AG04449 (cell line): ENCODE results near the gene RBPJL.

Source experiments
- CTCF ChIA-PET: fragments of 350-600 bp; formaldehyde crosslinking; extraction: SDS; loops from one replicate; lab custom pipeline; 2021; ENCODE audit warnings: antibody characterized with exemption; lab: Yijun Ruan, JAX
- POLR2A ChIA-PET: fragments of 400-600, 350-600 bp; formaldehyde crosslinking; extraction: SDS; loops from one replicate; lab custom pipeline; 2020; ENCODE audit warnings: antibody characterized with exemption, inconsistent platforms; lab: Yijun Ruan, JAX
- DNase-seq: peaks from one replicate; pipeline ENCODE4 v3.0.0-alpha.2; 2010; ENCODE audit warnings: low read depth, low spot score
- H3K4me3 ChIP-seq: 2 replicates; pipeline ENCODE4 v1.5.1; 2011; ENCODE audit warnings: low read depth, mild to moderate bottlenecking, control low read depth, low read length
- TF ChIP-seq, protein P1 (sequence below): IDR thresholded peaks from one replicate; pipeline ENCODE4 v1.5.1; 2011; ENCODE audit warnings: mild to moderate bottlenecking, moderate library complexity, low read length, control low read depth, inconsistent platforms; ENCODE audit not compliant: insufficient read depth; ENCODE audit errors: missing control alignments

RBPJL gene

DNA sequence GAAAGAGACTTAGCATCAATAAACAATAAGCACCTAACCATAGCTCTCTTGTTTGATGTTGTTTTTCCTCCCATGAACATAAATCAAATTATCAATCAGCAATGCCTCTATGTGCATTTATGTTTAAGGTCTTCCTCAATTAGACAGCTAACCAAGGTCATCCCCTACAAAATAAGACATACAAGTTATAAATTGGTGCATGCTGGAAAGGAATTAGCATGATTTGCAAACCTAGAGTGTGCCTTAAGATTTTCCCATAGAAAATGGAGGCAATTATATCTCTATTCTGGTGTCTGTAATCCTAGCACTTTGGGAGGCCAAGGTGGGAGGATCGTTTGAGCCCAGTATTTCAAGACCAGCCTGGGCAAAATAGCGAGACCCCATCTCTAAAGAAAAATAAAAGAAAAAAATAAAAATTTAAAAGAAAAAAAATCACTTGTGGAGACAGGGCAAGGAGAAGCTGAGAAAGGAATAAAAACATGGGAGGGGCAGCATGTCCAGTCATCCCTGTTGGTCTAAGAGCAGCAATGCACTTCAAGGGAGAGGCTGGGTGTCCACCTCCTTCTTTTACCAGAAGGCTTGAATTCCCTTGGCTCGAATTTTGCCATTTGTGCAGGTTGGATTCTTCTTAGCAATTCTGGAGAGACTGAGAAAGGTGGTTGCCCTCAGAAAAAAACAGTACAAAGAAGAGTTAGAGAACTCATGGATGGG, 42.9 kb upstream of the RBPJL start:
- POLR2A ChIA-PET: no interaction called here
- CTCF ChIA-PET: no interaction called here
- no peak overlapping the region for H3K4me3 ChIP-seq
- no peak for DNase-seq
- TF ChIP-seq, protein P1, sequence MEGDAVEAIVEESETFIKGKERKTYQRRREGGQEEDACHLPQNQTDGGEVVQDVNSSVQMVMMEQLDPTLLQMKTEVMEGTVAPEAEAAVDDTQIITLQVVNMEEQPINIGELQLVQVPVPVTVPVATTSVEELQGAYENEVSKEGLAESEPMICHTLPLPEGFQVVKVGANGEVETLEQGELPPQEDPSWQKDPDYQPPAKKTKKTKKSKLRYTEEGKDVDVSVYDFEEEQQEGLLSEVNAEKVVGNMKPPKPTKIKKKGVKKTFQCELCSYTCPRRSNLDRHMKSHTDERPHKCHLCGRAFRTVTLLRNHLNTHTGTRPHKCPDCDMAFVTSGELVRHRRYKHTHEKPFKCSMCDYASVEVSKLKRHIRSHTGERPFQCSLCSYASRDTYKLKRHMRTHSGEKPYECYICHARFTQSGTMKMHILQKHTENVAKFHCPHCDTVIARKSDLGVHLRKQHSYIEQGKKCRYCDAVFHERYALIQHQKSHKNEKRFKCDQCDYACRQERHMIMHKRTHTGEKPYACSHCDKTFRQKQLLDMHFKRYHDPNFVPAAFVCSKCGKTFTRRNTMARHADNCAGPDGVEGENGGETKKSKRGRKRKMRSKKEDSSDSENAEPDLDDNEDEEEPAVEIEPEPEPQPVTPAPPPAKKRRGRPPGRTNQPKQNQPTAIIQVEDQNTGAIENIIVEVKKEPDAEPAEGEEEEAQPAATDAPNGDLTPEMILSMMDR: no peak

DNA sequence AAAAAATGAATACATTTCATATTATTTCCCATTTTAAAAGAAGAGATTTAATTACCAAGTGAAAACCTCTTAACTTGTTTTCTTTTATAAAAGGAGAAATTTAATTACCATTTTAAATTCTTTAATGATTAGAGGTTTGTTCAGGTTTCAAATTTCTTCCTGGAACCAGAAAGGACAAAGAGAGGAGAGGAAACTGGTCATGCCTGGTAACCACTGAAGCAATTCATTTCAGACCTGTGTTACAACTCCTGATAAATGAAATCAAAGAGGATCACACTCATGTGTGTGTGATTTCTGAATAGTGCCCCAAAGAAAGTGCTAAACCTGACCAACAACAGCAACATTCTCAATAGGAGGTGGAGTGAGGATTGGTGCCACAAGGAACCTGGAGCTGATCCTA, 39.7 kb upstream of the RBPJL start:
- no peak for DNase-seq
- H3K4me3 ChIP-seq: no peak overlapping the region
- TF ChIP-seq, protein P1: no peak
- ChIA-PET POLR2A (no interaction called here), CTCF (interaction anchor here (7.5 kb wide), 1 partner anchor 25 kb away, joined by 57 read pairs; no protein-coding TSS in a partner anchor)

DNA sequence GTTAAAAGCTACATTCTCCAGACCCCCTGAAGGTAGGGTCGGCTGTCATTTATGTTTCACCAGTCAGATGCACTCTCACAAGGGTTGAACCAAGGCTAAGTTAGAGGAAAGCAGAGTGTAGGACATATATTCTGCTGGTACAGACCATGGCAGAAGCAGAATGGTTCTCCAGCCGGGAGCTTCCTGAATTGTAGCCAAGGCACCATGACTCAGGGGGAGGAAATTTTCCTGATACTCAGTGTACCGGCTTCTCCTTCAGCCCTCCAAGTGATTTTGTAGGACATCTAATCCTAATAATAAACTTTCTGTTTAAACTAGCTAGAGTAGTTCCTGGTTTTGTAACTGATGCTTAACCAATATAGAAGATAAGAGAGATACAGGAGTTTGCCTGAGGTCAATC, 38.1 kb upstream of the RBPJL start:
- TF ChIP-seq, protein P1: no peak
- CTCF ChIA-PET: interaction anchor here (1.1 to 7.5 kb wide), 3 partner anchors 14 to 166 kb away, joined by 3 to 57 read pairs (median 4); no protein-coding TSS in a partner anchor
- no peak for DNase-seq
- POLR2A ChIA-PET: no interaction called here
- H3K4me3 ChIP-seq: no peak overlapping the region

DNA sequence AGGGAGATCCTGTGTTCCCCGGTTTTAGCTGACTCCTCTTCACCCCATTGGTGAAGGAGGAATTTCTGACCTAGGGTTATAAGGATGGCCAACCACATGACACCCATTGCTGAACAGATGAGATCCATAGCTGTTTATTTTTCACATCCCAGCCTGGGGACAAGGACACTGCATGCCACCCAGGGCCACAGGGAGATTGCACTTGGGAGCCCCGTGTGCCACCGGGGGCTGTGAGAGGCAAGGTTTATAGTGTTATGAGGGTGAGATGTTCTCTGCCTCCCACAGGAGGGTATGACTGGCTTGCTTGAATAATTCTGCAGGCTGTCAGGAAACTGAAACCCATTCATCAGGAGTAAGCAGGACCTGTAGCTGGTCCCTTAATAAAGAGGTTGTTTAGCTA, 37.6 kb upstream of the RBPJL start:
- no peak for DNase-seq
- TF ChIP-seq, protein P1: no peak
- H3K4me3 ChIP-seq: no peak overlapping the region
- POLR2A ChIA-PET: no interaction called here
- CTCF ChIA-PET: interaction anchor here (1.1 to 7.5 kb wide), 3 partner anchors 13 to 166 kb away, joined by 3 to 57 read pairs (median 4); no protein-coding TSS in a partner anchor

DNA sequence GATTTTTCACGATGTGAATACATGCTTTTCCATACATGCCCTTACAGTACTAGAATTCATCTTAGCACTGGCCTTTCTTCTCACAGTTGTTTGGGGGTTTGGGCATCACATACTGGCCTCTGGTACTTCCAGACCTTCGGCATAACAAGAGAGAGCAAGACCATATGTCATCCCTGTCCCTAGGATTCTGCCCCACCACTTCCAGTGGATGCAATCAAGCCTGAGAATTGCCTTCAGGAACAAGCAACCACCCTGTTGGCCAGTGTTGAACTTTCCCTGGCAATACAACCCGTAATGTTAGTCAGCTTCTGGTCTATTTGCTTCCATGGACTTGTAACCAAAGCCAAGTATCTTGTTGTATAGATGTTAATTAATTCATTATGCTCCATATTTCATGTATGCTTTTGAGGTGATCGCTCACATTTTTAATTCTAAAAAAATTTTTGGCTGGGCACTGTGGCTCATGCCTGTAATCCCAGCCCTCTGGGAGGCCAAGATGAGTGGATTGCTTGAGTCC, 36.8 kb upstream of the RBPJL start:
- H3K4me3 ChIP-seq: no peak overlapping the region
- CTCF ChIA-PET: interaction anchor here (1.7 to 7.5 kb wide), 2 partner anchors 12 to 22 kb away, joined by 4 to 57 read pairs; no protein-coding TSS in a partner anchor
- POLR2A ChIA-PET: no interaction called here
- no peak for DNase-seq
- TF ChIP-seq, protein P1: no peak

DNA sequence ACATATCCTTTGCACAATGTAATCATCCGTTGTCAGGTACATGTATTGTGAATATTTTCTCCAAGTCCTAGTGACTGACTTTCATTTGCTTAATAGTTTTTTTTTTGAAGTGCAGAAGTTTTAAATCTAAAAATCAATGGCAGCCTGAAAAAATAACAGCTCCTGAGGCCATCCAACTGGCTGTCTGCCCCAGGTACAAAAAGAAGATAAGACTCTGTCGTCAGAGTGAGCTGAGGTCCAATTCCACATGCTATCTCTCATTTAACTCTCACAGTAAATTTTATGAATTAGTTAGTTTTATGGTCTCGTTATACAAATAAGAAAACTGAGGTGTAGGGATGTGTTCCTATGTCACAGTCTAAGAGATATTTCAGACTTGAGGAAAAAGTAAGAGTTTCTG, 31.3 kb upstream of the RBPJL start:
- H3K4me3 ChIP-seq: no peak overlapping the region
- ChIA-PET CTCF (no interaction called here), POLR2A (no interaction called here)
- no peak for DNase-seq
- TF ChIP-seq, protein P1: no peak
